Endothelial cell of umbilical vein (primary cell): Measurements from ENCODE around the gene DYNC1LI2. TPM values are rescaled to one million over a fixed set of nuclear protein-coding genes. Genes with fewer than 3 reads are reported as not detected.

Experiments
- BruUV-seq: library from RNA; stranded (reverse); fragments of 400-500 nt; replicated peaks from 2 replicates; lab custom pipeline; 2021; lab: Mats Ljungman, UMichigan
- CTCF ChIA-PET: fragments of 300-600, 350-600 bp; sonication (Branson Sonifier 250); formaldehyde crosslinking; loops from one replicate; lab custom pipeline; 2021; ENCODE audit warnings: antibody characterized with exemption, inconsistent platforms; lab: Charles Lee
- POLR2A ChIA-PET: fragments of 300-600, 350-600 bp; sonication (Branson Sonifier 250); formaldehyde crosslinking; loops from one replicate; lab custom pipeline; 2021; ENCODE audit warnings: antibody characterized with exemption, inconsistent platforms; lab: Charles Lee
- DNase-seq: peaks from one replicate; pipeline ENCODE4 v3.0.0-alpha.2; 2011; ENCODE audit warnings: low read depth, low spot score
- FAIRE-seq: peaks from 2 replicates; lab custom pipeline; 2011; peaks lifted over from hg19 to GRCh38; lab: Jason Lieb, UNC
- H2AFZ ChIP-seq: 2 replicates; pipeline ENCODE4 v1.6.0; 2012; ENCODE audit warnings: low read depth, low read length, control low read depth, inconsistent platforms
- H3K27ac ChIP-seq: 2 replicates; pipeline ENCODE4 v1.5.1; 2011; ENCODE audit warnings: low read depth, mild to moderate bottlenecking, control low read depth, low read length, moderate library complexity; ENCODE audit not compliant: insufficient read depth
- H3K27me3 ChIP-seq, 2 experiments: 2 replicates each; pipeline versions ENCODE4 v1.6.0 to v1.6.1; 2011; ENCODE audit warnings: low read length in 2 of 2, mixed read lengths in 1 of 2; ENCODE audit not compliant: control insufficient read depth in 2 of 2, insufficient read depth in 2 of 2
- H3K36me3 ChIP-seq, 2 experiments: 2 replicates in 1 of 2; 3 replicates in 1 of 2; pipeline ENCODE4 v1.5.1; 2011; ENCODE audit warnings: low read length in 2 of 2, mild to moderate bottlenecking in 1 of 2, moderate library complexity in 1 of 2; ENCODE audit not compliant: control insufficient read depth in 2 of 2, insufficient read depth in 2 of 2; ENCODE audit errors: extremely low read depth in 1 of 2
- H3K4me1 ChIP-seq: 3 replicates; pipeline ENCODE4 v1.5.1; 2011; ENCODE audit warnings: mild to moderate bottlenecking, low read length; ENCODE audit not compliant: control insufficient read depth, insufficient read depth; ENCODE audit errors: extremely low read depth
- H3K4me2 ChIP-seq: 2 replicates; pipeline ENCODE4 v1.6.1; 2011; ENCODE audit warnings: low read length, control low read depth, mixed read lengths; ENCODE audit not compliant: insufficient read depth
- H3K4me3 ChIP-seq, 3 experiments: fragments of 200-600 bp in 1 of 3; sonication (generic), shearing (Covaris generic) in 1 of 3; replicated peaks in 1 of 3; 2 replicates each; pipeline ENCODE4 v1.5.1; 2011 to 2016; ENCODE audit warnings: control low read depth in 3 of 3, low read length in 3 of 3, mild to moderate bottlenecking in 2 of 3, inconsistent platforms in 1 of 3, low read depth in 1 of 3, moderate library complexity in 1 of 3; ENCODE audit not compliant: insufficient read depth in 1 of 3
- H3K79me2 ChIP-seq: 2 replicates; pipeline ENCODE4 v1.6.0; 2012; ENCODE audit warnings: low read length, inconsistent platforms; ENCODE audit not compliant: control insufficient read depth, insufficient read depth
- H3K9ac ChIP-seq: replicated peaks from 2 replicates; pipeline ENCODE3; 2011; ENCODE audit warnings: low read length, control low read depth; ENCODE audit not compliant: insufficient read depth; ENCODE audit errors: extremely low read depth
- H3K9me1 ChIP-seq: replicated peaks from 3 replicates; pipeline ENCODE4 v1.6.0; 2011; ENCODE audit warnings: mild to moderate bottlenecking, low read length; ENCODE audit not compliant: control insufficient read depth, insufficient read depth; ENCODE audit errors: extremely low read depth
- H3K9me3 ChIP-seq: replicated peaks from 2 replicates; pipeline ENCODE4 v1.5.1; 2012; ENCODE audit warnings: low read length, inconsistent platforms; ENCODE audit not compliant: control insufficient read depth, insufficient read depth
- H4K20me1 ChIP-seq: replicated peaks from 2 replicates; pipeline ENCODE3; 2011; ENCODE audit warnings: mild to moderate bottlenecking, low read length; ENCODE audit not compliant: control insufficient read depth, insufficient read depth; ENCODE audit errors: extremely low read depth
- GATA2 ChIP-seq: IDR thresholded peaks from 2 replicates; pipeline ENCODE4 v1.7.0; 2011; ENCODE audit warnings: low read depth, mild to moderate bottlenecking, moderate library complexity, mixed read lengths, low read length; ENCODE audit not compliant: insufficient read length, insufficient read depth
- JUN ChIP-seq: IDR thresholded peaks from 2 replicates; pipeline ENCODE4 v1.6.1; 2011; ENCODE audit warnings: borderline replicate concordance, low read depth; ENCODE audit not compliant: insufficient read length, insufficient read depth
- POLR2A ChIP-seq: IDR thresholded peaks from 2 replicates; pipeline ENCODE4 v1.6.1; 2012; ENCODE audit warnings: low read depth, mild to moderate bottlenecking, control low read depth, low read length
- POLR2AphosphoS5 ChIP-seq: IDR thresholded peaks from 2 replicates; pipeline ENCODE4 v1.6.1; 2012; ENCODE audit warnings: low read depth, mild to moderate bottlenecking, control low read depth, low read length, moderate library complexity; ENCODE audit not compliant: insufficient read depth
- dilution Hi-C: fragments of 300-500 bp; cut with MboI; formaldehyde crosslinking; loops from one replicate; pipeline ENCODE4 v1.15.0; 2019; ENCODE audit warnings: low sequenced_read_pairs; ENCODE audit not compliant: extremely low pct_ligation_motif_present
- intact Hi-C: fragments of 100-400 bp; cut with micrococcal nuclease; formaldehyde crosslinking; loops from one replicate; pipeline ENCODE4 v1.10.0; 2022
- polyA plus RNA-seq, 4 experiments: library from polyadenylated mRNA; depleted of rRNA in 3 of 4; stranded (reverse) in 3 of 4; unstranded in 1 of 4; fragments of >200 nt; gene quantifications; 2 replicates each; pipeline versions ENCODE4 v1.2.1 to v1.2.3, GENCODE V29; 2011 to 2012; ENCODE audit warnings: missing spikeins in 1 of 4
- total RNA-seq: library from RNA; stranded (reverse); gene quantifications from 2 replicates; pipeline ENCODE4 v1.2.3, GENCODE V29; 2021
- TF ChIP-seq, protein P1 (sequence below), 2 donors: IDR thresholded peaks; 1 replicate in 1 of 2; 2 replicates in 1 of 2; pipeline ENCODE4 v1.5.1; 2011; ENCODE audit warnings: low read length in 2 of 2, mild to moderate bottlenecking in 2 of 2, moderate library complexity in 2 of 2, control low read depth in 1 of 2, inconsistent platforms in 1 of 2, low read depth in 1 of 2; ENCODE audit not compliant: insufficient read depth in 1 of 2; ENCODE audit errors: extremely low read depth in 1 of 2

DYNC1LI2 gene
- total and polyA plus RNA-seq, 2 donors (not counting 3 experiments of a cell fraction or from before 2014, with no cell fraction given): 110 to 159 TPM

GRCh38 chr16:66696669-66697630 is 54.5 kb downstream of the DYNC1LI2 start, which contains the start of gene CMTM4:
CMTM4 (minus strand) TSS chr16:66696743; CDS start chr16:66696525, 218 bp downstream.
- no peaks in the 10 kb centered on the region for H4K20me1 ChIP-seq
- H3K4me1 ChIP-seq: peaks cover 8% of the 10 kb centered on the region
- no peak within 1 kb of the TSS for H3K27ac ChIP-seq
- intact Hi-C loops: loop anchor here (2.0 kb wide), 1 partner anchor 36 kb away; no protein-coding TSS in a partner anchor
- H3K79me2 ChIP-seq: no peaks in the 10 kb centered on the region
- ChIA-PET CTCF (interaction anchor here (0.6 to 7.8 kb wide), 9 partner anchors 18 to 171 kb away, joined by 3 to 49 read pairs (median 3); no protein-coding TSS in a partner anchor), POLR2A (no interaction called here)
- no peaks in the 10 kb centered on the region for H3K36me3 ChIP-seq
- dilution Hi-C loops: no loop called here
- H2AFZ ChIP-seq: peak within 1 kb of the TSS; percentile 97
- TF ChIP-seq, protein P1, sequence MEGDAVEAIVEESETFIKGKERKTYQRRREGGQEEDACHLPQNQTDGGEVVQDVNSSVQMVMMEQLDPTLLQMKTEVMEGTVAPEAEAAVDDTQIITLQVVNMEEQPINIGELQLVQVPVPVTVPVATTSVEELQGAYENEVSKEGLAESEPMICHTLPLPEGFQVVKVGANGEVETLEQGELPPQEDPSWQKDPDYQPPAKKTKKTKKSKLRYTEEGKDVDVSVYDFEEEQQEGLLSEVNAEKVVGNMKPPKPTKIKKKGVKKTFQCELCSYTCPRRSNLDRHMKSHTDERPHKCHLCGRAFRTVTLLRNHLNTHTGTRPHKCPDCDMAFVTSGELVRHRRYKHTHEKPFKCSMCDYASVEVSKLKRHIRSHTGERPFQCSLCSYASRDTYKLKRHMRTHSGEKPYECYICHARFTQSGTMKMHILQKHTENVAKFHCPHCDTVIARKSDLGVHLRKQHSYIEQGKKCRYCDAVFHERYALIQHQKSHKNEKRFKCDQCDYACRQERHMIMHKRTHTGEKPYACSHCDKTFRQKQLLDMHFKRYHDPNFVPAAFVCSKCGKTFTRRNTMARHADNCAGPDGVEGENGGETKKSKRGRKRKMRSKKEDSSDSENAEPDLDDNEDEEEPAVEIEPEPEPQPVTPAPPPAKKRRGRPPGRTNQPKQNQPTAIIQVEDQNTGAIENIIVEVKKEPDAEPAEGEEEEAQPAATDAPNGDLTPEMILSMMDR (IDR thresholded peaks at IDR 0.05; ENCODE audit: extremely low read depth in 1 of 2, insufficient read depth in 1 of 2, low read depth in 1 of 2, low read length in 2 of 2): peak; percentile 4 to 8
- TF ChIP-seq POLR2AphosphoS5: peak; percentile 20
- peak; percentile 34 for TF ChIP-seq POLR2A
- TF ChIP-seq GATA2: no peak
- no peak for TF ChIP-seq JUN
- FAIRE-seq (peak; percentile 74), DNase-seq (peak; percentile 86)
- peak within 1 kb of the TSS; percentile 79 for H3K4me2 ChIP-seq
- no peaks in the 10 kb centered on the region for H3K9me1 ChIP-seq
- peak within 1 kb of the TSS; percentile 45 for H3K9ac ChIP-seq
- peaks cover 2% of the 10 kb centered on the region in 2 experiments for H3K27me3 ChIP-seq
- BruUV-seq: no TSS peak
- no peaks in the 10 kb centered on the region for H3K9me3 ChIP-seq
- peak within 1 kb of the TSS; percentile 40 to 60 (median 53) for H3K4me3 ChIP-seq
